HuH-7 (cell line): ENCODE results near the gene MYOD1.

Experiments
- DNase-seq: peaks from one replicate; pipeline ENCODE4 v3.0.0; 2011; ENCODE audit warnings: low spot score

MYOD1 gene

GRCh38 chr11:17719028-17719937 lies at the start of gene MYOD1:
Gene MYOD1 (plus strand): TSS chr11:17719571. CDS start chr11:17719783, 212 bp downstream.
- DNase-seq, result no peak

GRCh38 chr11:17672469-17672868 lies 46.9 kb upstream of the MYOD1 start:
- DNase-seq, result no peak

GRCh38 chr11:17673951-17674350 lies 45.4 kb upstream of the MYOD1 start:
- no peak for DNase-seq

GRCh38 chr11:17682848-17683247 lies 36.5 kb upstream of the MYOD1 start:
- DNase-seq, result no peak

GRCh38 chr11:17683377-17684161 lies 35.8 kb upstream of the MYOD1 start:
- DNase-seq, result no peak

- DNase-seq, result no peak
Measured at GRCh38 chr11:17684550-17684949, 34.8 kb upstream of the MYOD1 start.

- no peak for DNase-seq
Measured at GRCh38 chr11:17686231-17686980, 33.0 kb upstream of the MYOD1 start.

- DNase-seq, result no peak
Measured at GRCh38 chr11:17687946-17688670, 31.3 kb upstream of the MYOD1 start.

GRCh38 chr11:17691550-17691949 lies 27.8 kb upstream of the MYOD1 start:
- no peak for DNase-seq

GRCh38 chr11:17691976-17692375 lies 27.4 kb upstream of the MYOD1 start:
- DNase-seq, result no peak

- no peak for DNase-seq
Measured at GRCh38 chr11:17692931-17693330, 26.4 kb upstream of the MYOD1 start.

GRCh38 chr11:17693531-17693930 lies 25.8 kb upstream of the MYOD1 start:
- no peak for DNase-seq

GRCh38 chr11:17694494-17695110 lies 24.8 kb upstream of the MYOD1 start:
- DNase-seq, result no peak

- DNase-seq, result no peak
Measured at GRCh38 chr11:17695454-17696441, 23.6 kb upstream of the MYOD1 start.

GRCh38 chr11:17696741-17697140 lies 22.6 kb upstream of the MYOD1 start:
- DNase-seq, result no peak

- DNase-seq, result no peak
Measured at GRCh38 chr11:17697175-17697949, 22.0 kb upstream of the MYOD1 start.

- no peak for DNase-seq
Measured at GRCh38 chr11:17699147-17700114, 19.9 kb upstream of the MYOD1 start.

- no peak for DNase-seq
Measured at GRCh38 chr11:17700991-17701390, 18.4 kb upstream of the MYOD1 start.
